Hematopoietic multipotent progenitor cell (in vitro differentiated cells): ENCODE data around the gene TOMM40L. TPM values are rescaled to one million over a fixed set of nuclear protein-coding genes. Genes with fewer than 3 reads are reported as not detected.

Source experiments
- DNase-seq, 3 donors: peaks; one replicate each; pipeline ENCODE4 v3.0.0-alpha.2; 2011 to 2015; ENCODE audit warnings: low read depth in 2 of 3, low spot score in 2 of 3
- total RNA-seq: library from RNA; depleted of rRNA; stranded (reverse); fragments of >200 nt; gene quantifications from one replicate; pipeline ENCODE4 v1.2.3, GENCODE V29; 2012

TOMM40L gene
- 21.5 TPM for total RNA-seq

GRCh38 chr1:161225534-161226319 is at the start of gene TOMM40L:
Gene TOMM40L, plus strand, starts transcription at chr1:161226060. Its CDS starts 430 bp downstream, at chr1:161226490.
- peak; percentile 77 to 100 (median 98) for DNase-seq

- DNase-seq, result no peak
Observed at GRCh38 chr1:161176468-161177111, 49.3 kb upstream of the TOMM40L start.

GRCh38 chr1:161177112-161177935 is 48.5 kb upstream of the TOMM40L start, which contains the start of gene B4GALT3:
Gene B4GALT3, minus strand, starts transcription at chr1:161177507. Its CDS starts 1,447 bp downstream, at chr1:161176060.
- peak; percentile 81 to 87 (median 86) for DNase-seq

- no peak for DNase-seq
Observed at GRCh38 chr1:161177936-161178244, 48.0 kb upstream of the TOMM40L start.

- no peak for DNase-seq
Observed at GRCh38 chr1:161179698-161180097, 46.2 kb upstream of the TOMM40L start.

- peak in 1 of 3 donors; percentile 54 for DNase-seq
Observed at GRCh38 chr1:161180639-161181038, 45.2 kb upstream of the TOMM40L start.

GRCh38 chr1:161182214-161182613 is 43.6 kb upstream of the TOMM40L start:
- peak in 1 of 3 donors; percentile 36 for DNase-seq

GRCh38 chr1:161185282-161185682 is 40.6 kb upstream of the TOMM40L start:
- DNase-seq, result peak; percentile 54 to 99 (median 95)

- peak in 1 of 3 donors; percentile 45 for DNase-seq
Observed at GRCh38 chr1:161185732-161186311, 40.0 kb upstream of the TOMM40L start.

- no peak for DNase-seq
Observed at GRCh38 chr1:161187311-161187710, 38.5 kb upstream of the TOMM40L start.

GRCh38 chr1:161188381-161188780 is 37.5 kb upstream of the TOMM40L start:
- no peak for DNase-seq

GRCh38 chr1:161189036-161189435 is 36.8 kb upstream of the TOMM40L start:
- DNase-seq, result no peak

GRCh38 chr1:161190962-161191521 is 34.8 kb upstream of the TOMM40L start:
- DNase-seq, result no peak

GRCh38 chr1:161191971-161192370 is 33.9 kb upstream of the TOMM40L start:
- DNase-seq, result no peak

GRCh38 chr1:161192476-161193465 is 33.1 kb upstream of the TOMM40L start:
- DNase-seq, result peak in 2 of 3 donors; percentile 61 to 87

GRCh38 chr1:161193561-161194235 is 32.2 kb upstream of the TOMM40L start:
- no peak for DNase-seq

- DNase-seq, result no peak
Observed at GRCh38 chr1:161195171-161195570, 30.7 kb upstream of the TOMM40L start.

GRCh38 chr1:161196111-161196510 is 29.7 kb upstream of the TOMM40L start:
- DNase-seq, result no peak
